GM12878 (cell line): ENCODE data around the gene SPAG6. TPM values are rescaled to one million over a fixed set of nuclear protein-coding genes. Genes with fewer than 3 reads are reported as not detected.

ENCODE experiments used
- ATAC-seq: fragments of 200-7000 bp; cut with Tn5 transposase; 3 replicates; pipeline ENCODE4 v1.9.1; 2020; ENCODE audit warnings: mild to moderate bottlenecking, moderate library complexity
- BruUV-seq: library from RNA; stranded (reverse); fragments of 400-500 nt; replicated peaks from 2 replicates; lab custom pipeline; 2021; lab: Mats Ljungman, UMichigan
- CTCF ChIA-PET: fragments of 300-600 bp; sonication (Branson Sonifier 250); formaldehyde crosslinking; extraction: SDS; loops from one replicate; lab custom pipeline; 2021; ENCODE audit warnings: inconsistent platforms; lab: Yijun Ruan, JAX
- POLR2A ChIA-PET: fragments of 350-600 bp; formaldehyde crosslinking; extraction: SDS; loops from one replicate; lab custom pipeline; 2021; ENCODE audit warnings: inconsistent platforms; lab: Charles Lee
- RAD21 ChIA-PET: fragments of 300-600 bp; sonication (Branson Sonifier 250); formaldehyde crosslinking; loops from one replicate; lab custom pipeline; 2023; ENCODE audit warnings: antibody characterized with exemption; ENCODE audit not compliant: unreplicated experiment; lab: Charles Lee
- SMC1A ChIA-PET: fragments of 300-600 bp; sonication (Branson Sonifier 250); formaldehyde crosslinking; loops from one replicate; lab custom pipeline; 2023; ENCODE audit not compliant: unreplicated experiment, uncharacterized antibody; lab: Charles Lee
- DNase-seq: peaks from one replicate; pipeline ENCODE4 v3.0.0-alpha.2; 2011; ENCODE audit warnings: low read depth, low spot score
- FAIRE-seq: peaks from 3 replicates; lab custom pipeline; 2011; peaks lifted over from hg19 to GRCh38; lab: Jason Lieb, UNC
- H2AFZ ChIP-seq: 2 replicates; pipeline ENCODE4 v1.6.0; 2011; ENCODE audit warnings: low read depth, low read length, control low read depth; ENCODE audit not compliant: control insufficient read depth
- H3K27ac ChIP-seq: 2 replicates; pipeline ENCODE4 v1.5.1; 2011; ENCODE audit warnings: control low read depth; ENCODE audit not compliant: control insufficient read depth, insufficient read depth
- H3K27me3 ChIP-seq, 2 experiments: replicated peaks in 1 of 2; 2 replicates each; pipeline versions ENCODE4 v1.6.0 to v1.6.1; 2011; ENCODE audit warnings: low read length in 1 of 2; ENCODE audit not compliant: control insufficient read depth in 2 of 2, insufficient read depth in 2 of 2
- H3K36me3 ChIP-seq, 2 experiments: 2 replicates each; pipeline ENCODE4 v1.5.1; 2011; ENCODE audit warnings: low read length in 1 of 2; ENCODE audit not compliant: control insufficient read depth in 2 of 2, insufficient read depth in 2 of 2
- H3K4me1 ChIP-seq: 2 replicates; pipeline ENCODE4 v1.6.1; 2011; ENCODE audit warnings: mild to moderate bottlenecking, low read length, moderate library complexity, mixed read lengths; ENCODE audit not compliant: control insufficient read depth, insufficient read depth
- H3K4me2 ChIP-seq: 2 replicates; pipeline ENCODE4 v1.6.0; 2011; ENCODE audit warnings: control low read depth; ENCODE audit not compliant: control insufficient read depth, insufficient read depth
- H3K4me3 ChIP-seq: fragments of 200-600 bp; sonication (generic); 2 replicates; pipeline ENCODE4 v1.5.1; 2016
- H3K79me2 ChIP-seq: 2 replicates; pipeline ENCODE4 v1.6.0; 2011; ENCODE audit warnings: low read length; ENCODE audit not compliant: control insufficient read depth, insufficient read depth
- H3K9ac ChIP-seq: 2 replicates; pipeline ENCODE4 v1.8.0; 2011; ENCODE audit warnings: low read length, control low read depth, mixed read lengths; ENCODE audit not compliant: control insufficient read depth, insufficient read depth
- H3K9me3 ChIP-seq: replicated peaks from 3 replicates; pipeline ENCODE4 v1.5.1; 2011; ENCODE audit warnings: mild to moderate bottlenecking, low read length; ENCODE audit not compliant: control insufficient read depth, insufficient read depth
- H4K20me1 ChIP-seq: 2 replicates; pipeline ENCODE4 v1.6.0; 2011; ENCODE audit not compliant: control insufficient read depth, insufficient read depth
- ATF2 ChIP-seq: IDR thresholded peaks from 2 replicates; pipeline ENCODE4 v1.6.1; 2012; ENCODE audit warnings: low read length, inconsistent platforms
- ATF3 ChIP-seq: IDR thresholded peaks from 2 replicates; pipeline ENCODE4 v1.6.1; 2011; ENCODE audit warnings: low read depth, mild to moderate bottlenecking, low read length, moderate library complexity, borderline replicate concordance; ENCODE audit errors: extremely low read depth
- DPF2 ChIP-seq: fragments of 450-650 bp; IDR thresholded peaks from 2 replicates; pipeline ENCODE4 v1.6.1; 2017; ENCODE audit warnings: mild to moderate bottlenecking
- NFYA ChIP-seq: IDR thresholded peaks from 2 replicates; pipeline ENCODE4 v1.6.1; 2011; ENCODE audit warnings: low read depth, mild to moderate bottlenecking, low read length, improper control_type of control experiment, borderline replicate concordance
- RELA ChIP-seq: fragments of 450-650 bp; IDR thresholded peaks from 2 replicates; pipeline ENCODE4 v1.8.0; 2014; ENCODE audit warnings: borderline replicate concordance; ENCODE audit not compliant: partially characterized antibody
- SMC3 ChIP-seq: IDR thresholded peaks from 2 replicates; pipeline ENCODE4 v1.6.1; 2011; ENCODE audit warnings: low read length, improper control_type of control experiment, borderline replicate concordance
- TCF12 ChIP-seq: IDR thresholded peaks from 2 replicates; pipeline ENCODE4 v1.6.1; 2011; ENCODE audit warnings: low read depth, mild to moderate bottlenecking, low read length
- YBX1 ChIP-seq: fragments of 450-650 bp; IDR thresholded peaks from 2 replicates; pipeline ENCODE4 v1.6.1; 2016; ENCODE audit warnings: antibody characterized with exemption
- ZNF687 ChIP-seq: fragments of 450-650 bp; IDR thresholded peaks from 2 replicates; pipeline ENCODE4 v1.6.1; 2017; ENCODE audit warnings: mild to moderate bottlenecking, moderate library complexity
- WGBS: methylation state at CpG from one replicate; pipeline ENCODE4 v1.1.6; 2016; ENCODE audit warnings: low lambda C conversion rate; ENCODE audit not compliant: insufficient replicate concordance, insufficient coverage; ENCODE audit errors: missing lambda C conversion rate; 5-methylcytosine and 5-hydroxymethylcytosine counted together
- in situ Hi-C: fragments of 300-500 bp; cut with MboI; formaldehyde crosslinking; loops from 9 replicates; pipeline ENCODE4 v1.14.3; 2018; ENCODE audit warnings: mixed read lengths
- intact Hi-C: fragments of 100-400 bp; cut with micrococcal nuclease; formaldehyde crosslinking; loops from one replicate; pipeline ENCODE4 v1.14.2; 2022; ENCODE audit not compliant: unreplicated experiment
- polyA plus RNA-seq, 11 experiments: library from polyadenylated mRNA; depleted of rRNA in 4 of 11; unstranded in 6 of 11; stranded (reverse) in 5 of 11; fragments of >200 nt; fragmentation: Nextera tagmentation in 4 of 11; fragmentation: Illumina TruSeq in 1 of 11; extraction: Ambion mirVana in 4 of 11; extraction: Trizol in 1 of 11; gene quantifications; 1 replicate in 1 of 11; 2 replicates in 10 of 11; pipeline versions ENCODE4 v1.2.1 to v1.2.3, GENCODE V29; 2011 to 2016; ENCODE audit warnings: inconsistent platforms in 2 of 11, missing spikeins in 2 of 11, low read depth in 1 of 11
- total RNA-seq, 4 experiments: library from RNA; depleted of rRNA in 3 of 4; stranded (reverse); fragments of >200 nt in 3 of 4; fragmentation: Illumina TruSeq in 1 of 4; extraction: Trizol in 1 of 4; gene quantifications; 2 replicates each; pipeline versions ENCODE4 v1.2.1 to v1.2.3, GENCODE V29; 2013 to 2021

SPAG6 gene
- total and polyA plus RNA-seq, 10 of the 15 experiments (the other 5 are each of a cell fraction or from before 2014, with no cell fraction given) = 0.13 to 0.99 (median 0.40) TPM; not detected in 1

GRCh38 chr10:22332116-22332692, 13.1 kb upstream of the SPAG6 start:
- no peak overlapping the region for H3K4me2 ChIP-seq
- RAD21 ChIA-PET = interaction anchor here (1.6 kb wide), 1 partner anchor 8 kb away, joined by 3 read pairs; no protein-coding TSS in a partner anchor
- intact Hi-C loops = no loop called here
- FAIRE-seq (no peak), ATAC-seq (no peak), DNase-seq (no peak)
- no peak for TF ChIP-seq DPF2
- TF ChIP-seq RELA = no peak
- TF ChIP-seq NFYA = no peak
- TF ChIP-seq ZNF687 = no peak
- TF ChIP-seq SMC3 = no peak
- TF ChIP-seq TCF12 = no peak
- no peak for TF ChIP-seq ATF3
- TF ChIP-seq ATF2 = no peak
- no peak for TF ChIP-seq YBX1
- CTCF ChIA-PET = no interaction called here
- POLR2A ChIA-PET = interaction anchor here (0.6 to 1.0 kb wide), 2 partner anchors 16 to 619 kb away, joined by 3 read pairs; partner anchors contain the start of gene COMMD3
- WGBS = 97% methylated on average over 7 of the region's 7 CpGs
- no TSS peak for BruUV-seq
- no peak overlapping the region for H3K27ac ChIP-seq
- H3K4me1 ChIP-seq = peaks cover 24% of the 10 kb centered on the region
- SMC1A ChIA-PET = interaction anchor here (0.8 to 1.1 kb wide), 3 partner anchors 11 to 251 kb away, joined by 3 read pairs; no protein-coding TSS in a partner anchor
- H4K20me1 ChIP-seq = no peaks in the 10 kb centered on the region
- in situ Hi-C loops = no loop called here
- no peak overlapping the region for H3K4me3 ChIP-seq
- H3K36me3 ChIP-seq = peaks cover 2 to 13% of the 10 kb centered on the region in 2 experiments; a peak in 3 of 4 replicates
- no peak overlapping the region for H3K9ac ChIP-seq
- no peaks in the 10 kb centered on the region; the same call in 2 of the 3 replicates for H3K9me3 ChIP-seq
- H3K27me3 ChIP-seq = peaks cover 8 to 10% of the 10 kb centered on the region in 2 experiments
- no peak overlapping the region for H2AFZ ChIP-seq
- no peaks in the 10 kb centered on the region for H3K79me2 ChIP-seq
